ENCODE results near the gene LTBP1. TPM values are rescaled to one million over a fixed set of nuclear protein-coding genes. Genes with fewer than 3 reads are reported as not detected.

LTBP1 gene
- total RNA-seq, 1 donor from 2014 or later: 48.4 TPM

DNA sequence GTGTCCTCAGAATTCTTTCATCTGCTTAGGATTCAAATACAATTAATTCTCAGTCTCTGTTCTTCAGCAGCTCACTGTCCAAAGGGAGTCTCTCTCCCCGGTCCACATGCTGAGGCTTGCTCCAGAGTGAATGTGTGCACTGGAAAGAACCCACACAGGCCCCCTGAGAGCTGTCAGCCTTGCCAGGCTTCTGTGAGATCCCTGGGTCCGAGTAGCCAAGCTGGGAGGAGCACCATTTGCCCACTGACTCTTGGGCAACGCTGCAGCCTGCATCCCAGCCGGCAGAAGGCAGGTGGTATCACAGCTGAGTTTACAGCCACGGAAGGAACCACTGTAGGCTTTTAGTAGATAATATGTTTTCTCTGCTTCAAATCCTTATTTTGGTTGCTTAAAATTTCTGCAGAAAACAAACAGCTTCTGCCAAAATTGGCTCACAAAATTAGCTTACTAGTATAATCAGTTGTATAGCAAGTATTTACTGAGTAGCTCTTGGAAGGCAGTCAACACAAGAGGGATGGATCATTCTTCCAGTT lies 21.4 kb upstream of the LTBP1 start:
- DNase-seq (ENCODE audit: extremely low spot score in 2 of 2): no peak
- Histone ChIP-seq H3K27me3 (no peaks in the 10 kb centered on the region), H3K4me3 (no peak overlapping the region), H3K4me1 (no peaks in the 10 kb centered on the region), H3K36me3 (no peaks in the 10 kb centered on the region), H3K27ac (no peak overlapping the region), H3K9me3 (no peaks in the 10 kb centered on the region)
- TF ChIP-seq POLR2A (IDR thresholded peaks at IDR 0.05) (no peak), POLR2AphosphoS5 (IDR thresholded peaks at IDR 0.05; ENCODE audit: insufficient read depth in 1 of 2, low read depth in 1 of 2) (no peak)
- TF ChIP-seq, protein P1, sequence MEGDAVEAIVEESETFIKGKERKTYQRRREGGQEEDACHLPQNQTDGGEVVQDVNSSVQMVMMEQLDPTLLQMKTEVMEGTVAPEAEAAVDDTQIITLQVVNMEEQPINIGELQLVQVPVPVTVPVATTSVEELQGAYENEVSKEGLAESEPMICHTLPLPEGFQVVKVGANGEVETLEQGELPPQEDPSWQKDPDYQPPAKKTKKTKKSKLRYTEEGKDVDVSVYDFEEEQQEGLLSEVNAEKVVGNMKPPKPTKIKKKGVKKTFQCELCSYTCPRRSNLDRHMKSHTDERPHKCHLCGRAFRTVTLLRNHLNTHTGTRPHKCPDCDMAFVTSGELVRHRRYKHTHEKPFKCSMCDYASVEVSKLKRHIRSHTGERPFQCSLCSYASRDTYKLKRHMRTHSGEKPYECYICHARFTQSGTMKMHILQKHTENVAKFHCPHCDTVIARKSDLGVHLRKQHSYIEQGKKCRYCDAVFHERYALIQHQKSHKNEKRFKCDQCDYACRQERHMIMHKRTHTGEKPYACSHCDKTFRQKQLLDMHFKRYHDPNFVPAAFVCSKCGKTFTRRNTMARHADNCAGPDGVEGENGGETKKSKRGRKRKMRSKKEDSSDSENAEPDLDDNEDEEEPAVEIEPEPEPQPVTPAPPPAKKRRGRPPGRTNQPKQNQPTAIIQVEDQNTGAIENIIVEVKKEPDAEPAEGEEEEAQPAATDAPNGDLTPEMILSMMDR (IDR thresholded peaks at IDR 0.05): no peak
- intact Hi-C loops (cut with DNase I): no loop called here

DNA sequence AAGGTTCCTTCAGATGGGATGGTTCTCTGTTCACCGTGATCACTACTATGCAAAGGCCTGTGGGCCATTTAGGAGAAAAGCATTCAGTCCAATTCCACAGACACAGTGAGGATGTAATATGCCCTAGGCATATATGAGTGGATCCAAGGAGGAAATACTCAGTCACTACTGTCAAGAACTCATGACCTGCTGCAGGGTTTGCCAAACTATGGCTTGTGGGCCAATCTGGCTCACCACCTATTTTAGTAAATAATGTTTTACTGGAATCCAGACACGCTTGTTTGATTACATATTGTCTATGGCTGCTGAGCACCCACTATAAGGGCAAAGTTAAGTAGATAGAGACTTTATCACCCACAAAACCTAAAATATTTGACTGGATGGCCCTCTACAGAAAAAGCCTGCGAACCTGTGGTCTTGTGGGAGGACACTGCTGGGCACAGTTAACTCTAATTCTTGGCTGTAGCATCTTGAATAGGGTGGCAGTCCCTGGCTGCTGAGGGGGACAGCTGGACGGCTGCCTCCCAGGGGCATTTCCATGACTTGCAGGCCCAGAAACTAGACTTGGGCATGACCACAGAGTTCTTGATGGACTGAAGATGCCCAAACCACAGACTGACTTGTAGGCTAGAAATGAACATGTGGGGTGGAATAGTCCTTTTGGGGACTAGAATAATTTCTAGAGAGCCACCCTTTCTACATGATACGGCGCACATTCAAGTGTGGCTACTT lies 20.6 kb upstream of the LTBP1 start:
- TF ChIP-seq POLR2AphosphoS5 (IDR thresholded peaks at IDR 0.05; ENCODE audit: insufficient read depth in 1 of 2, low read depth in 1 of 2) (no peak), POLR2A (IDR thresholded peaks at IDR 0.05) (no peak)
- TF ChIP-seq, protein P1 (IDR thresholded peaks at IDR 0.05): no peak
- no peaks in the 10 kb centered on the region for H3K9me3 ChIP-seq
- no peak for DNase-seq (ENCODE audit: extremely low spot score in 2 of 2)
- intact Hi-C loops (cut with DNase I): no loop called here
- H3K36me3 ChIP-seq: no peaks in the 10 kb centered on the region
- H3K4me3 ChIP-seq: no peak overlapping the region
- no peaks in the 10 kb centered on the region for H3K27me3 ChIP-seq
- H3K4me1 ChIP-seq: no peaks in the 10 kb centered on the region
- no peak overlapping the region for H3K27ac ChIP-seq

DNA sequence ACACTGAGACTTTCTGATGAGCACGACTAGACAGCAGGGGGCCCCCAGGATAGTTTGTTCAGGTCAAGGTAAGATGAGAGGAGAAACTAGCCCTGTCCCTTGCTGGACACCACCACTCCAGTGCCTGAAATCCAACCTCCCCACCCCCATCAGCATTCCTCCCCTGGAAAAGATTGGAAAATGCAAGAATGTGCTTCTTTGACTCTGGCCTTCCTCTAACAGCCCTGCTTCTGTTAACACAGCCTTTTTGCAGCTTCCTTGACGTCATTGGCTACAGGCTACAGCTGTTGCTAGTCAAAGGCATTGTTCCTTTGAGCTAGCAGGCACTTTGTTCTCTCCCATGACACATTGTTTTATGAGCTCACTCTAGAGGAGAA lies 20.1 kb upstream of the LTBP1 start:
- Histone ChIP-seq H3K4me1 (no peaks in the 10 kb centered on the region), H3K4me3 (no peak overlapping the region), H3K27me3 (no peaks in the 10 kb centered on the region), H3K36me3 (no peaks in the 10 kb centered on the region), H3K9me3 (no peaks in the 10 kb centered on the region), H3K27ac (no peak overlapping the region)
- TF ChIP-seq POLR2AphosphoS5 (IDR thresholded peaks at IDR 0.05; ENCODE audit: insufficient read depth in 1 of 2, low read depth in 1 of 2) (no peak), POLR2A (IDR thresholded peaks at IDR 0.05) (no peak)
- intact Hi-C loops (cut with DNase I): no loop called here
- no peak for DNase-seq (ENCODE audit: extremely low spot score in 2 of 2)

DNA sequence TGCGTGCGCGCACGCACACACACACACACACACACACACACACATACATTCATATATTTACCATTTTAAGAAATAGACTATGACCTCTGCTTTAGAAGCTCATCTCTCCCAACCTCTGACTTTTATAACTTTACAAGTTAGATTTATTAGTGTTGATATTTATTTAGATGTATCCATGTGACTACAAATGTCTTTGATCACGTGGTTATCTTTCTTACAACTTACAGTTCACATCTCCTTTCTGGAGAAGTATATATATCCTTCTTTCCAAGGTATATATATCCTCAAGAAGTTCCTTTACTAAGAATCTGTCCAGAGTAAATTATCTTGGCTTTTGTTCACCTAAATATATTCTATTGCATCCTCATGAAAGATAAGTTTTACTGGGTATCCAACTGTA lies 16.3 kb upstream of the LTBP1 start:
- no peaks in the 10 kb centered on the region for H3K36me3 ChIP-seq
- no peak for TF ChIP-seq POLR2A (IDR thresholded peaks at IDR 0.05)
- TF ChIP-seq, protein P1 (IDR thresholded peaks at IDR 0.05): no peak
- TF ChIP-seq POLR2AphosphoS5 (IDR thresholded peaks at IDR 0.05; ENCODE audit: insufficient read depth in 1 of 2, low read depth in 1 of 2): no peak
- no peak overlapping the region for H3K27ac ChIP-seq
- intact Hi-C loops (cut with DNase I): no loop called here
- no peak overlapping the region for H3K4me3 ChIP-seq
- H3K27me3 ChIP-seq: no peaks in the 10 kb centered on the region
- no peak for DNase-seq (ENCODE audit: extremely low spot score in 2 of 2)
- no peaks in the 10 kb centered on the region for H3K4me1 ChIP-seq
- no peaks in the 10 kb centered on the region for H3K9me3 ChIP-seq

DNA sequence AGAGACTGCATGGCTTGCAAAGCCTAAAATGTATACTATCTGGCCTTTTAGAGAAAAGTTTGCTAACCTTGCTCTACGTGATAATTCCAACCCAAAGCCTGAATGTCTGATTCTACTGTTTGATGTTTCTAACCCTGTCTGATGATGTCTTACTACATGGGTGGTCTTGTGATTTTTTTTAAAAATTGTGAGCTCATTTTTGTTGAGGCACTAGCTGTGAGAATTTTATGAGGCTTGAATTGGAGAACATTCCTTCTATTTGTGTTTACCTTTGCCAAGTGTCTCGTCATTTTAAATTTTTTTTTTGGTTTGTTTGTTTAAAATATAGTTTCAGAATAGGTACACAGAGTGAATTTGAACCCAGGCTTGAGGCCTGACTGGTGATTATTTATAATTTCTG lies 15.2 kb upstream of the LTBP1 start:
- H3K4me1 ChIP-seq: no peaks in the 10 kb centered on the region
- H3K36me3 ChIP-seq: no peaks in the 10 kb centered on the region
- H3K27ac ChIP-seq: no peak overlapping the region
- no peaks in the 10 kb centered on the region for H3K27me3 ChIP-seq
- intact Hi-C loops (cut with DNase I): no loop called here
- H3K9me3 ChIP-seq: no peaks in the 10 kb centered on the region
- TF ChIP-seq POLR2A (IDR thresholded peaks at IDR 0.05) (no peak), POLR2AphosphoS5 (IDR thresholded peaks at IDR 0.05; ENCODE audit: insufficient read depth in 1 of 2, low read depth in 1 of 2) (no peak)
- TF ChIP-seq, protein P1 (IDR thresholded peaks at IDR 0.05): no peak
- no peak overlapping the region for H3K4me3 ChIP-seq
- DNase-seq (ENCODE audit: extremely low spot score in 2 of 2): no peak

All from vagina (tissue), 2 donors.